Skeletal muscle satellite cell (primary cell): ENCODE results near the gene AFF2.

ENCODE experiments used
- H3K27me3 ChIP-seq: 2 replicates; pipeline ENCODE4 v1.7.0; 2013; ENCODE audit warnings: low read length; ENCODE audit not compliant: control insufficient read depth, insufficient read depth
- H3K36me3 ChIP-seq: 2 replicates; pipeline ENCODE4 v1.7.0; 2013; ENCODE audit warnings: mild to moderate bottlenecking, control low read depth, low read length; ENCODE audit not compliant: insufficient read depth
- H3K4me1 ChIP-seq: 2 replicates; pipeline ENCODE4 v1.7.0; 2013; ENCODE audit warnings: low read length; ENCODE audit not compliant: control insufficient read depth, insufficient read depth
- H3K4me2 ChIP-seq: 2 replicates; pipeline ENCODE4 v1.7.0; 2013; ENCODE audit warnings: mild to moderate bottlenecking, low read length
- H3K4me3 ChIP-seq: 2 replicates; pipeline ENCODE4 v1.7.0; 2013; ENCODE audit warnings: low read length
- H3K9ac ChIP-seq: 2 replicates; pipeline ENCODE4 v1.7.0; 2013; ENCODE audit warnings: mild to moderate bottlenecking, low read depth, low read length, moderate library complexity
- H3K9me3 ChIP-seq: replicated peaks from 2 replicates; pipeline ENCODE4 v1.7.0; 2013; ENCODE audit warnings: mild to moderate bottlenecking, control low read depth, low read length

The AFF2 gene

GRCh38 chrX:148871422-148872160 lies 371.2 kb downstream of the AFF2 start:
- H3K4me3 ChIP-seq = no peak overlapping the region
- H3K9ac ChIP-seq = peak overlapping the region; percentile 47
- H3K4me1 ChIP-seq = peaks cover 22% of the 10 kb centered on the region
- H3K9me3 ChIP-seq = no peaks in the 10 kb centered on the region
- no peaks in the 10 kb centered on the region for H3K27me3 ChIP-seq
- peak overlapping the region; percentile 51 for H3K4me2 ChIP-seq
- H3K36me3 ChIP-seq = no peaks in the 10 kb centered on the region

- no peak overlapping the region for H3K4me3 ChIP-seq
- H3K4me1 ChIP-seq = peaks cover 22% of the 10 kb centered on the region
- no peaks in the 10 kb centered on the region for H3K36me3 ChIP-seq
- no peaks in the 10 kb centered on the region for H3K27me3 ChIP-seq
- peak overlapping the region; percentile 47 for H3K9ac ChIP-seq
- no peaks in the 10 kb centered on the region for H3K9me3 ChIP-seq
- peak overlapping the region; percentile 51 for H3K4me2 ChIP-seq
Measured at GRCh38 chrX:148872161-148872535, 371.7 kb downstream of the AFF2 start.

- Histone ChIP-seq H3K4me3 (no peak overlapping the region), H3K4me2 (no peak overlapping the region), H3K9ac (no peak overlapping the region), H3K27me3 (no peaks in the 10 kb centered on the region), H3K4me1 (peaks cover 23% of the 10 kb centered on the region), H3K9me3 (no peaks in the 10 kb centered on the region), H3K36me3 (no peaks in the 10 kb centered on the region)
Measured at GRCh38 chrX:148872881-148873280, 372.5 kb downstream of the AFF2 start.

GRCh38 chrX:148874636-148875246 lies 374.3 kb downstream of the AFF2 start:
- H3K27me3 ChIP-seq = no peaks in the 10 kb centered on the region
- no peaks in the 10 kb centered on the region for H3K9me3 ChIP-seq
- no peak overlapping the region for H3K4me2 ChIP-seq
- no peak overlapping the region for H3K9ac ChIP-seq
- H3K36me3 ChIP-seq = no peaks in the 10 kb centered on the region
- no peak overlapping the region for H3K4me3 ChIP-seq
- H3K4me1 ChIP-seq = peaks cover 30% of the 10 kb centered on the region

- Histone ChIP-seq H3K4me1 (peaks cover 9% of the 10 kb centered on the region), H3K4me3 (no peak overlapping the region), H3K9ac (no peak overlapping the region), H3K4me2 (no peak overlapping the region), H3K27me3 (no peaks in the 10 kb centered on the region), H3K9me3 (no peaks in the 10 kb centered on the region), H3K36me3 (no peaks in the 10 kb centered on the region)
Measured at GRCh38 chrX:148878371-148878770, 378.0 kb downstream of the AFF2 start.

GRCh38 chrX:148885203-148885602 lies 384.8 kb downstream of the AFF2 start:
- Histone ChIP-seq H3K4me3 (no peak overlapping the region), H3K4me1 (no peaks in the 10 kb centered on the region), H3K9me3 (no peaks in the 10 kb centered on the region), H3K36me3 (no peaks in the 10 kb centered on the region), H3K9ac (no peak overlapping the region), H3K27me3 (no peaks in the 10 kb centered on the region), H3K4me2 (no peak overlapping the region)

GRCh38 chrX:148893395-148893794 lies 393.0 kb downstream of the AFF2 start:
- H3K9me3 ChIP-seq = no peaks in the 10 kb centered on the region
- H3K4me1 ChIP-seq = no peaks in the 10 kb centered on the region
- no peaks in the 10 kb centered on the region for H3K27me3 ChIP-seq
- no peaks in the 10 kb centered on the region for H3K36me3 ChIP-seq
- no peak overlapping the region for H3K4me2 ChIP-seq
- no peak overlapping the region for H3K9ac ChIP-seq
- no peak overlapping the region for H3K4me3 ChIP-seq

GRCh38 chrX:148902581-148902980 lies 402.2 kb downstream of the AFF2 start:
- no peak overlapping the region for H3K9ac ChIP-seq
- no peaks in the 10 kb centered on the region for H3K9me3 ChIP-seq
- H3K4me1 ChIP-seq = no peaks in the 10 kb centered on the region
- no peak overlapping the region for H3K4me3 ChIP-seq
- peaks cover 2% of the 10 kb centered on the region for H3K27me3 ChIP-seq
- H3K4me2 ChIP-seq = no peak overlapping the region
- H3K36me3 ChIP-seq = no peaks in the 10 kb centered on the region

- no peaks in the 10 kb centered on the region for H3K36me3 ChIP-seq
- H3K9ac ChIP-seq = no peak overlapping the region
- no peaks in the 10 kb centered on the region for H3K9me3 ChIP-seq
- H3K27me3 ChIP-seq = peaks cover 2% of the 10 kb centered on the region
- H3K4me3 ChIP-seq = no peak overlapping the region
- no peak overlapping the region for H3K4me2 ChIP-seq
- no peaks in the 10 kb centered on the region for H3K4me1 ChIP-seq
Measured at GRCh38 chrX:148903176-148903575, 402.8 kb downstream of the AFF2 start.

GRCh38 chrX:148904421-148905111 lies 404.1 kb downstream of the AFF2 start:
- no peak overlapping the region for H3K4me3 ChIP-seq
- H3K4me2 ChIP-seq = no peak overlapping the region
- H3K9me3 ChIP-seq = no peaks in the 10 kb centered on the region
- H3K9ac ChIP-seq = no peak overlapping the region
- no peaks in the 10 kb centered on the region for H3K4me1 ChIP-seq
- no peaks in the 10 kb centered on the region for H3K36me3 ChIP-seq
- H3K27me3 ChIP-seq = peaks cover 2% of the 10 kb centered on the region

- no peak overlapping the region for H3K4me3 ChIP-seq
- H3K27me3 ChIP-seq = peaks cover 2% of the 10 kb centered on the region
- no peaks in the 10 kb centered on the region for H3K4me1 ChIP-seq
- H3K9me3 ChIP-seq = no peaks in the 10 kb centered on the region
- no peaks in the 10 kb centered on the region for H3K36me3 ChIP-seq
- no peak overlapping the region for H3K4me2 ChIP-seq
- no peak overlapping the region for H3K9ac ChIP-seq
Measured at GRCh38 chrX:148905400-148905799, 405.0 kb downstream of the AFF2 start.
